ENCODE results near the gene STARD5. TPM values are rescaled to one million over a fixed set of nuclear protein-coding genes. Genes with fewer than 3 reads are reported as not detected.
"Not testable (repeated sequence)": the region's sequence is repeated elsewhere in the genome, so short reads cannot be mapped to it uniquely, and the experiment has no call there.

Gene STARD5
- total and polyA plus RNA-seq, 2 donors (not counting 1 experiment from before 2014, with no cell fraction given) = 15.7 to 19.9 TPM

GRCh38 chr15:81331600-81331999 is 7.7 kb upstream of the STARD5 start:
- no peaks in the 10 kb centered on the region for H3K9me3 ChIP-seq (ENCODE audit: control extremely low read depth in 1 of 3, control insufficient read depth in 2 of 3, insufficient read depth in 1 of 3, low read length in 2 of 3)
- intact Hi-C loops (cut with micrococcal nuclease) = no loop called here
- H3K4me1 ChIP-seq (ENCODE audit: control insufficient read depth in 2 of 2, insufficient read depth in 2 of 2, low read length in 2 of 2) = peaks cover 0 to 4% of the 10 kb centered on the region in 2 donors
- TF ChIP-seq, protein P1, sequence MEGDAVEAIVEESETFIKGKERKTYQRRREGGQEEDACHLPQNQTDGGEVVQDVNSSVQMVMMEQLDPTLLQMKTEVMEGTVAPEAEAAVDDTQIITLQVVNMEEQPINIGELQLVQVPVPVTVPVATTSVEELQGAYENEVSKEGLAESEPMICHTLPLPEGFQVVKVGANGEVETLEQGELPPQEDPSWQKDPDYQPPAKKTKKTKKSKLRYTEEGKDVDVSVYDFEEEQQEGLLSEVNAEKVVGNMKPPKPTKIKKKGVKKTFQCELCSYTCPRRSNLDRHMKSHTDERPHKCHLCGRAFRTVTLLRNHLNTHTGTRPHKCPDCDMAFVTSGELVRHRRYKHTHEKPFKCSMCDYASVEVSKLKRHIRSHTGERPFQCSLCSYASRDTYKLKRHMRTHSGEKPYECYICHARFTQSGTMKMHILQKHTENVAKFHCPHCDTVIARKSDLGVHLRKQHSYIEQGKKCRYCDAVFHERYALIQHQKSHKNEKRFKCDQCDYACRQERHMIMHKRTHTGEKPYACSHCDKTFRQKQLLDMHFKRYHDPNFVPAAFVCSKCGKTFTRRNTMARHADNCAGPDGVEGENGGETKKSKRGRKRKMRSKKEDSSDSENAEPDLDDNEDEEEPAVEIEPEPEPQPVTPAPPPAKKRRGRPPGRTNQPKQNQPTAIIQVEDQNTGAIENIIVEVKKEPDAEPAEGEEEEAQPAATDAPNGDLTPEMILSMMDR (IDR thresholded peaks at IDR 0.05) = no peak
- TF ChIP-seq EZH2 (IDR thresholded peaks at IDR 0.05; ENCODE audit: borderline replicate concordance, insufficient read depth, low read depth, low read length, poor library complexity, severe bottlenecking) = no peak
- H3K4me1 Mint-ChIP-seq = peaks cover 10% of the 10 kb centered on the region
- no peak overlapping the region for H3K27ac Mint-ChIP-seq
- 93% methylated on average over 14 of the region's 15 CpGs for WGBS (ENCODE audit: insufficient coverage)
- no peak overlapping the region for H3K4me2 ChIP-seq (replicated peaks; ENCODE audit: low read depth, low read length, poor library complexity, severe bottlenecking)
- ATAC-seq (ENCODE audit: low read depth) (no peak), DNase-seq (no peak)
- H3K9ac ChIP-seq (ENCODE audit: low read length) = no peak overlapping the region
- no peaks in the 10 kb centered on the region for H3K36me3 ChIP-seq (replicated peaks in 1 of 2; ENCODE audit: control extremely low read depth in 1 of 2, control insufficient read depth in 1 of 2, extremely low read depth in 1 of 2, insufficient read depth in 2 of 2, low read length in 1 of 2)
- POLR2A ChIA-PET = no interaction called here
- no peak overlapping the region for H2AFZ ChIP-seq (ENCODE audit: insufficient read depth, low read depth, low read length, poor library complexity, severe bottlenecking)
- H3K79me2 ChIP-seq (ENCODE audit: control insufficient read depth, insufficient read depth, low read length) = no peaks in the 10 kb centered on the region
- no peak overlapping the region for H3K27ac ChIP-seq (ENCODE audit: low read length in 2 of 2)
- H3K4me3 ChIP-seq (ENCODE audit: control extremely low read depth in 1 of 5, extremely low read depth in 1 of 5, insufficient read depth in 1 of 5, low read depth in 2 of 5, low read length in 4 of 5) = no peak overlapping the region
- no peaks in the 10 kb centered on the region for H3K27me3 ChIP-seq (replicated peaks in 1 of 4; ENCODE audit: control extremely low read depth in 1 of 4, control insufficient read depth in 3 of 4, insufficient read depth in 4 of 4, low read length in 3 of 4)
- H3K4me3 Mint-ChIP-seq = no peak overlapping the region
- no peaks in the 10 kb centered on the region for H4K20me1 ChIP-seq (ENCODE audit: control insufficient read depth, insufficient read depth, low read length, poor library complexity, severe bottlenecking)
- H3K27me3 Mint-ChIP-seq = no peaks in the 10 kb centered on the region
- H3K9me3 Mint-ChIP-seq (ENCODE audit: insufficient read depth) = no peaks in the 10 kb centered on the region
- CTCF ChIA-PET = interaction anchor here (0.9 to 20.0 kb wide), 4 partner anchors 28 to 65 kb away, joined by 3 to 306 read pairs (median 77); no protein-coding TSS in a partner anchor

DNA sequence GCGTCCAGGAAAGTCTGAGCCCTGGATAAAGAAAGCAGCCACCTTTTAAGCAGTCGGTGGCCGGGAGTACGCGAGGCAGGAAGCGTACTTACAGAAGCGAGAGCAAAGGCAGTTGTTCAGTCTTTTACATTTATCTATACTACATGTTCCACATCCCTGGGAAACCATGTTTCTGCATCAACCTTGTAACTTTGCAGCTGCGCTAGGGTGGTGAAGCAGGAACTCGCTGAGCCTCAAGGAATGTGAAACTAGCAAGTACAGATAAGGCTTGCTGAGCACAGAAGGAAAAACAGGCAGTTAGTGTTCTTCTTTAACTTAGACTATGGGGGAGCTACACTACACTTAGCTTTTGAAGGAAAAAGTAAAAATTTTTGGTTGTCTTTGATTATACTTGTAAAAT is 7.2 kb upstream of the STARD5 start:
- H3K4me1 Mint-ChIP-seq; ATAC-seq (ENCODE audit: low read depth); H3K9me3 Mint-ChIP-seq (ENCODE audit: insufficient read depth); H3K4me1 ChIP-seq (ENCODE audit: control insufficient read depth in 2 of 2, insufficient read depth in 2 of 2, low read length in 2 of 2); H3K79me2 ChIP-seq (ENCODE audit: control insufficient read depth, insufficient read depth, low read length); H3K4me3 ChIP-seq (ENCODE audit: control extremely low read depth in 1 of 5, extremely low read depth in 1 of 5, insufficient read depth in 1 of 5, low read depth in 2 of 5, low read length in 4 of 5); H4K20me1 ChIP-seq (ENCODE audit: control insufficient read depth, insufficient read depth, low read length, poor library complexity, severe bottlenecking); H3K4me2 ChIP-seq (replicated peaks; ENCODE audit: low read depth, low read length, poor library complexity, severe bottlenecking); H3K27ac ChIP-seq (ENCODE audit: low read length in 2 of 2); H3K9me3 ChIP-seq (ENCODE audit: control extremely low read depth in 1 of 3, control insufficient read depth in 2 of 3, insufficient read depth in 1 of 3, low read length in 2 of 3); H3K27me3 ChIP-seq (replicated peaks in 1 of 4; ENCODE audit: control extremely low read depth in 1 of 4, control insufficient read depth in 3 of 4, insufficient read depth in 4 of 4, low read length in 3 of 4); H3K27me3 Mint-ChIP-seq; POLR2A ChIA-PET; intact Hi-C loops (cut with micrococcal nuclease); DNase-seq; H3K9ac ChIP-seq (ENCODE audit: low read length); H3K36me3 ChIP-seq (replicated peaks in 1 of 2; ENCODE audit: control extremely low read depth in 1 of 2, control insufficient read depth in 1 of 2, extremely low read depth in 1 of 2, insufficient read depth in 2 of 2, low read length in 1 of 2); H2AFZ ChIP-seq (ENCODE audit: insufficient read depth, low read depth, low read length, poor library complexity, severe bottlenecking); H3K27ac Mint-ChIP-seq: not testable (repeated sequence)
- 50% methylated on average over 4 of the region's 9 CpGs for WGBS (ENCODE audit: insufficient coverage)
- H3K4me3 Mint-ChIP-seq = peak overlapping the region; percentile 42
- CTCF ChIA-PET = interaction anchor here (9.2 to 20.0 kb wide), 2 partner anchors 56 to 64 kb away, joined by 119 to 306 read pairs; no protein-coding TSS in a partner anchor

Data from B cell (primary cell).